GM18951 (cell line): Measurements from ENCODE around the gene HLA-DOA.

Experiments used
- POLR2A ChIP-seq: IDR thresholded peaks from 4 replicates; pipeline ENCODE4 v1.6.1; 2011; ENCODE audit warnings: mild to moderate bottlenecking; ENCODE audit not compliant: insufficient read length, insufficient read depth; ENCODE audit errors: extremely low read depth
- in situ Hi-C: fragments of 300-500 bp; cut with MboI; formaldehyde crosslinking; loops from one replicate; pipeline ENCODE4 v1.12.0; 2022; ENCODE audit warnings: low sequenced_read_pairs, mixed read lengths, inconsistent platforms; ENCODE audit not compliant: unreplicated experiment

HLA-DOA gene

DNA sequence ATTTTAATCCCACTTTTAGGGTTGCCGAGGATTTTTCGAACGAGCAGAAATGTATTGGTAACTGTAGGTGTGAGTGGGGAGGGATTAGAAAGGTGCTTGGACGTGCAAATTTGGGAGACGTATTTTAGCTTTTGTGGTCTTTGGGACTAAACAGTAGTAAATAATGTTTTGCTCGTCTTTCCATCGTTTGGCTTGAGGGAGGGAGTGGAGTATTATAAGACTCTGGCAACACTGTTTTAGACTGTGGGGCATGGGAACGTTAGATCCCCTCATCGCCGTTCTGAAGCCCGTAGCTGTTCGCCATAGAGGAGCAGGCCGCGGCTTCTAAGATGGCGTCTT is 38.2 kb downstream of the HLA-DOA start:
- no peak for TF ChIP-seq POLR2A
- in situ Hi-C loops, result loop anchor here (5.0 kb wide), 1 partner anchor 84 kb away; no protein-coding TSS in a partner anchor

DNA sequence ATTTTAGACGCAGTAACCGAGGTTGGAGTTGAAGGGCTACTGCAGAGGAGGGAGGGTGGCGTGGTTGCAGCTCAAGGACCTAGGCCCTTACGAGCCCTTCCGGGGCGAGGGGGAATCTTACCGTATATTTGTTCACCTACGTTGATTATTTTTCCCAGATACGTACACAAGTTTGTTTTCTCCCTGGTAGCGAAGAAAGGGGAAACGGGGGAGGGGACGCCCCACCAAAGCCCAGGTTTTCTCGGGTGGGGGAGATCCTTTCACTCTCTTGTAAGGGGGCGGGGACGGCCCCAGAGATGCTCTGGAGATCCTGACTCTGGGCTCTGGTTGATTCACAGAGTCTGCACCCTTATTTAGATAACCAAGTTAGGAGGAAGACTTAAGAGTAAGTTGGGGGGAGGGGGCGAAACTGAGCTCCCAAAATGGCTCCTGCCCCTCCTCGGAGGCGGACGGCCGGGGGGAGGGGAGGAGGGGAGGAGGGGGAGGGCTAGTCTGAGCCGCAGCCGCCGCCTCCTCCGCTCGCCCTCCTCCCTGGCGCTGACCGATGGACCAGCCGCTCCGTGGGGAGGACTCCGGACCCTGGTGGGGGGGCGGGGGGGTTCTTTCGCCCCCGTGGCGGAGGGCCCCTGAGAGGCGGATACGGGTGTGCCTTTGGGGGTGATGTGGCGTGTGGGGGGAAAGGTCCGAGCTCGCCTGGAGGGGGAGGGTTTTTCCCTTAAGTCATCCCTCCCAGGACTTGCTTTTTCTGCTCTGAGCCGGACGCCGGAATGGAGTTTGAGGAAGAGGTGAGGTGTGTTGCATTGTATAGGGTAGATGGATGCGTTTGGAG is 38.8 kb downstream of the HLA-DOA start:
- in situ Hi-C loops, result loop anchor here (5.0 kb wide), 1 partner anchor 83 kb away; no protein-coding TSS in a partner anchor
- peak; percentile 53 for TF ChIP-seq POLR2A

DNA sequence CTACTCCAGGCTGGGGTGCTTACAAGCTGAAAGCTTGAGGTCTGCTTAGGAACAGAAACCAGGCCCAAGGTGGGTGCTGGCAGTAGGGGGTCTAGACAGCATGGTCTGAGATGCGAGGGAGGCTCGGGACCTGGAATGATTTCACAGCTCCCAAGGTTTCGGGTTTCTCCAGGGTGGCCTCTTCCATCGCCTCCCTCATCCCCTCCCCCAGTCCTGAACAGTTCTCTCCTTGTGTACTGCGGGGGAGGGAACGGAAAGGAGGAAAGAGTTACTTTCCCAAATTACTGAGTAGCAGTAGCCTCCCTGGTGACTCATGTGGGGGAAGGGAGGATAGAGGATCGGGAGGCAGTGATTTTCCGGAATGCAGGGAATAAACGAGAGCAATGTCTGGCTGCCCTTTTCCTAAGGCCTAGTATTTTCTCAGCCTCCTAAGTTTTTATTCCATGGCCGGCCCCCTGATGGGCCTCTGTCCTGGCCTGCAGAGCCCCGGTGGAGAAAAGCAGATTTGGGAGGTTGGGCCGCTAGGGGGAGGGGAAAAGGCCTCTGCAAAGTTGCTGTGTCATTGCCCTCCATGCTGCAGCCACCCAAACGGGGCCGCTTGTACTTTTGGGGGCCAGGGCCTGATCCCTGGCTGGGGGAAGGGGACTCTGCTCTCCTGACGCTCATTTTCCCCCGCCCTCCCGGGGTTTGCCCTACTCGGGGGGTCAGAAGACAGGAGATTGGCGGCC is 39.5 kb downstream of the HLA-DOA start:
- TF ChIP-seq POLR2A, result peak; percentile 59
- in situ Hi-C loops, result loop anchor here (5.0 kb wide), 1 partner anchor 83 kb away; no protein-coding TSS in a partner anchor

DNA sequence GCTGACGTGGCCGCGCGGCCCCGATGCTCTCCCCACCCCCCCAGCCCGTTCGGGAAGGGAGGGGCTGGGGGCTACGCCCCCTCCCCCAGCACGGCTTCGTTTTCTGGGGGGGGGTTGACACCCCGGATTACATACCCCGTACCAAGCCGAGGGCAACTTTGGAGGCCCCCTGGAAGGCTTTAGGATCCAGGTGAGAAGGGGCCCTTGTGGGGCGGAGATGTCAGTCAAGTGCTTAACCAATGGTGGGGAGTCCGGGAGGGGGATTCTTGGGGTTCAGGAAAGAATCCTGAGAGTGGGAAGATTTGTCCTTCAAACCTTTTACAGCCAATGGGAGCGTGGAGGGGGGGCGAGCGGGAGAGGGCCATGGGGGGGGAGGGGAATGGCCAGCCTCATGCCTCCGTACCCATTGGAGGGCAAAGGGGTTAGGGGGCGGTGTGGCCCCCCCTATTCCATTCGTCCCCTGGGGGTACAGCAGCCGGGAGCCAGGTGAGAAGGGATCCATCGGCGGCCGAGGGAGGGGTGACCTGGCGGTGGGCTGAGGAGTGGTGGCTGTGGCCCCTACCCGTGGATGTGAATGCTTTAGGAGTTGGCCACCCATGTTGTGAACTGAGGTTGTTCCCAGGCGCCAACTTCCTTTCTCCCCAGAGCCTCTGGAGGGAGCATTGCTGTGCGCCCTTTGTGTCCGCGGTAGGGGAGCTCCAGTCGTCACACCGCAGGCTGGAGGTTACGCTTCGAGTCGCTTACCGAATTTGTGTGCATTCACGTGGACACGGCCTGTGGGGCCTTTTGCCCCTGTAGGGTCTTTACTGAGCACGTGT is 40.3 kb downstream of the HLA-DOA start:
- in situ Hi-C loops, result no loop called here

DNA sequence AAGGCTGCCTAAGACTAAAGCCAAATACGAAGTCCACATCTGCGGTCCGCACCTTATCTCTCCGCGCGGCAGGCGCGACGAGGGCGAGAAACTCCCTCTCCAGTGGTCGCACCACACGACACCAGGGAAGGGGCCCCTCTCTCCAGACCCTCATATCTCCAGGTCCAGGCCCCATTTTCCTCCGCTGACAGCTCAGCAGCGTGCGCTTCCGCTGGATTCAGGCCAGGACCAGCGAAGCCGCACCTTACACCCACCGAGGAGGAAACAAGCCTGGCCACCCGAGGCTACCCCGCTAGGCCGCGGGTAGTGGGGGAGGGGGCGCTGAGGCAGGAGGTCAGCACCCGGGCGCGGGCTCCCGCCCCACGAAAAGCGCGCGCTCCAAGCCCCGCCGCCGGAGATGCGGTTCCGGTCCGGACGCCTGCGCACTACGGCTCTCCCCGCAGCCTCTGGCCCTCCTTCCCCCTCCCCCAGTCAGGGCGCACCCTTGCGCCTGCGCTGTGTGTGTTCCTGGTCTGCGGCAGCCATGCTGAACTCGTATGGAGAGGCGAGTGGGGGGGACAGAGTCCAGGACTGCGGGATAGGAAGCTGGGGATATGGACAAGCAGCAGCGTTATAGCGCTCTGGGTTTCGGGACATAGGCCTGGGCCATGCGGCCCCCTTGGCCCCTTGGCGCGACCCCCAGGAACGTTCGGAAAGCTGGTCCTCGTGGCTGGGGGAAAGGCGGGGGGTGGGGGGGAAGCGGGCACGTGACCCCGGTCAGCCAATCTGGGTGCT is 41.1 kb downstream of the HLA-DOA start, which contains the start of gene BRD2:
Gene BRD2 (plus strand): TSS at position 502 of the 774 bp plus-strand sequence. CDS start 4,305 bp downstream, outside the sequence.
- in situ Hi-C loops, result no loop called here
- TF ChIP-seq POLR2A, result peak; percentile 83

More for the DNA sequence above, 40.3 kb downstream of the HLA-DOA start:
- peak; percentile 62 for TF ChIP-seq POLR2A

DNA sequence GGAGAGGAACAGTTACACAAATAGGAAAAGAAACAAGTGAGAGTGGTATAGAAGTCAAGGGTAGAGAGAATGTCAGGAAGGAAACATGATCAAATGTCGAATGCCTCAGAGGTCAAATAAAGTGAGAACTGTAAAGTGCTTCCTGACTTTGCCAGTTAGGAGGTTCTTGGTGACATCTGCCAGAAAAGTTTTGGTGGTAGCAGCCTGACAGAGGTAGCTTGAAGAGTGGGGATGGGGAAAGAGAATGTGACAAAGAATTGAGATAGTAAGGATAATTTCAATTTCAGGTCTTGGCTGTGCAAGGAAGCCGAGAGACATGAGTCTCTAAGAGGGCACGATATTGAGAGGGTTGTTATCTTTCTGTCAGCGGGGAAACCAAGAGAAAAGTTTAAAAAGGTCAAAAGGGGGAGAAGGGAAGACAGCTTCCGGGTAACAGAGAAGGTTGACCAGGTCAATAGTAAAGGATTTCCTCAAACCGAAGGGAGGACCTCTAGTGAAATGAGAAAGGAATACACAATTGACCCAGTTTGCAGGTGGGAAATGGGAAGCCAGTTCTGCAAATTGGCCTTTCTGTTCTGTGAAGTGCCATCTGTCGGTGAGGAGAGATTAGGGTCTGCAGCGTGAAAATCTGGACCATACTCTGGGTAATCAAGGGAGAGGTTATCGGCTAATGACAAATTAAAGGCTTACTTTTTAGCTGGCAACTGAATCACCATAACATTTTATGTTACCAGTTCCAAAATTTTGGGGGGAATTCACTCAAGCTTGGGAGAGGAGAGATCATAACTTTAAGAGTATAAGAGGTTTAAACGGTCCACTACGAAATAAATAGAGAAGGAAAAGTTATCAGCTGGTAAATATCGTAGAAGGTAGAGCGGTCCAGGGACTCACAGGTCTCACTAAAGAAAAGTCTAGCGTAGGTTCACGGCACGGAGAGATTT is 42.0 kb downstream of the HLA-DOA start:
- in situ Hi-C loops, result no loop called here
- TF ChIP-seq POLR2A, result no peak

DNA sequence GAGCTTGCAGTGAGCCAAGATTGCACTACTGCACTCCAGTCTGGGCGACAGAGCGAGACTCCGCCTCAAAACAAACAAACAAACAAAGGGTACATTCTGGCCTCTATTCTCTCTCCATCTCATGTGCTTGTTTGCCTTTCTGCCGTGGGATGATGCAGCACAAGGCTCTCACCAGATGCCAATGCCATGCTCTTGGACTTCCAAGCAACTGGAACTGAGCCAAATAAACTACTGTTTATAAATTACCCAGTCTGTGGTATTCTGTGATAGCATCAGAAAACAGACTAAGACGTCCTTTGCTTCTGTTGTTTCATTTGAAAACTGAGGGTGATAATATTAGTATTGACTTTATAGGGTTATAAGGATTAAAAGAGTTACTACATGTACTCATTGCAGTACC is 44.6 kb downstream of the HLA-DOA start:
- no peak for TF ChIP-seq POLR2A
- in situ Hi-C loops, result no loop called here

DNA sequence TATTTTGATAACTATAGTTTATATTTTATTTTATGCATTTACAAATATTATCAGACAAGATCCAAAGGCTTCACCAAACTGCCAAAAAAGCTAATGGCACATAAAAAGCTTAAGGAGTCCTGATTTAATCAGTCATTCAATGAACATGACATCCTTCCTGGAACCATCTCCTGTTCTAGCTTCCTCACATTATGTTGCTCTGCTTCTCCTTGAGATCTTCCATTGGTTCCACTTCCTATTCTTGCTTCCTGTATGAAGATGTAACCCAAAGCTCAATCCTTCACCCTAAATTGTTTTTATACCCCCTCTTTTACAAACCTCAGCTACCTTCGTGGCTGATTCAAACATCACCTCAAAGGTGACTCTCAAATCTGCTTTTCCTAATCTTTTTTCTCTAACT is 45.5 kb downstream of the HLA-DOA start:
- in situ Hi-C loops, result no loop called here
- no peak for TF ChIP-seq POLR2A

DNA sequence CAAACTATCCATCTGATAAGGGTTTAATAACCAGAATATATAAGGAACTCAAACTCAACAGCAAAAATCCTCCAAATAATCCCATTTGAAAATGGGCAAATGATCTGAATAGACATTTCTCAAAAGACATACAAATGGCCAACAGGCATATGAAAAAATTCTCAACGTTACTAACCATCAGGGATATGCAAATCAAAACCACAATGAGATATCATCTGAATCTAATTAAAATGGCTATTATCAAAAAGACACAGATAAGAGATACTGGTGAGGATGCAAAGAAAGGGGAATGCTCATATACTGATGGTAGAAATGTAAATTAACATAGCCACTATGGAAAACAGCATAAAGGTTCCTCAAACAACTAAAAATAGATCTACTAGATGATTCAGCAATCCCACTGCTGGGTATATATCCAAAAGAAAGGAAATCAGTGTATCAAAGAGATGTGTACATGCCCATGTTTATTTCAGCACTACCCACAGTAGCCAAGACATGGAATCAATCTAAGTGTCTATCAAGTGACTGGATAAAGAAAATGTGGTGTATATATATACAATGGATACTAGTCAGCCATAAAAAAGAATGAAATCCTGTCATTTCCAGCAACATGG is 47.1 kb downstream of the HLA-DOA start:
- in situ Hi-C loops, result no loop called here
- no peak for TF ChIP-seq POLR2A

DNA sequence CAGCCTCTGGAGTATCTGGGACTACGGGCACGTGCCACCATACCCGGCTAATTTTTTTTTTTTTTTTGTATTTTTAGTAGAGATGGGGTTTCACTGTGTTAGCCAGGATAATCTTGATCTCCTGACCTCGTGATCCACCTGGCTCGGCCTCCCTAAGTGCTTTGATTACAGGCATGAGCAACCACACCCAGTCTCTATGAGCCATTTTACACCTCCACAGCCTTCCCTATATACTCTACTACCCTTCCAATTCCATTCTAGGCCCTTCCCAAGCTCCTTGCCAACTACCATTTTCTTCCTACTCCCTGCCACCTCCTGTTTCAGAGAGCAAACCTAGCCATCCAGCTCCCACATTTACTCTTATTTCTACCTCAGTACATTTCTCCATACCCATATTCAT is 48.8 kb downstream of the HLA-DOA start:
- TF ChIP-seq POLR2A, result no peak
- in situ Hi-C loops, result no loop called here

DNA sequence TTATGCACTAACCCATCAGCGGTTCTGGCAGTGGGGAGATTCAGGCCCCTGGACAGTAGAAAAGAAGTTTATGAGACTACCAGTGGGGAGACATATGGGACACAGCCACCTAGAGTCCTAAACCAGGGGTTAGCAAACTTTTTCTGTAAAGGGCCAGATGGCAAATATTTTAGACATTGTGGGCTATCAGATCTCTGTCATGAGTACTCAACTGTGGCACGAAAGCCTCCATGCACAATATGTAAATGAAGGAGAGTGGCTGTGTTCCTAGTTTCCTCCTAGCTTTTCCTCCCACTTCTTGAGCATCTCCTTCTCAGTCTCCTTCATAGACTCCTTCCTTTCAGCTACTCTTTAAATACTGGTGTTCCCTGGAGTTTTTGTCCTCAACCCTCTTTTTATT is 53.2 kb downstream of the HLA-DOA start:
- in situ Hi-C loops, result no loop called here
- no peak for TF ChIP-seq POLR2A
